CD4-positive, alpha-beta T cell treated with Interleukin-1 beta for 1 hour (primary cell): Measurements from ENCODE around the gene HOXA4.

Source experiments
- DNase-seq, 2 donors: peaks; one replicate each; pipeline ENCODE4 v3.0.0-alpha.2; 2020 to 2022

Gene HOXA4

DNA sequence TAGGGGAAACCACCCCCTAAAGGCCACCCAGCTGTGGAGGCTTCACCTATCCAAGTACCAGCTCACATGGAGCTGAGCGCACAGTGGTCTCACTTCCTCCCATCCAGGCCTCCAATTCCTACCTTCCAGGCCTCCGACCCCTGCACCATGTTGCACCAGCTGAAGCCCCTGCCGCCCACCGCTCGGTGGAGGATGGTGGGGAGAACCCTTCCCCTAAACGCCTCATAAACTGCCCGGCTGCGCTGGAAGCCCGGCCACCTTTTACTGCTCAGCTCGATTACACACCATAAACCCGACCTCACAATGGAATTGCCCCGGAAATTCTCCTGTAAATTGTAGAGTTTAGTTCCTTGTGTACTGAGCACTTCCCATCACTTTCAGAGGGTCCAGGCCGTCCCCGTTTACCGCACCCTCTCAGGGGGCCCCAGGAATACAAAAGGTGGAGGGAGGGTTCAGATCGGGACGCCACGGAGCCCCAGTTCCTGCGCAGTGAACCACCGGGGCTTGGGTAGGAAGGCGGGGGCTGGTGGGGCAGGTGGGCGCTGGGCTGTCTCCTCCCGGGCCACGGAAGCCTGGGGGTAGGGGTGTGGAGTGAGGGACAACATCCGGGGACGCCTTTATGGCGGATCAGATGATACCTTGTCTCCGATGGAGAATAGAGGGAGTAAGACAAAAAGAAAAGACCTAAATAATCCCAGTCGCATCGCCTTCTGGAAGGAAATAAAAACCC is 27.3 kb upstream of the HOXA4 start:
- DNase-seq: no peak

DNA sequence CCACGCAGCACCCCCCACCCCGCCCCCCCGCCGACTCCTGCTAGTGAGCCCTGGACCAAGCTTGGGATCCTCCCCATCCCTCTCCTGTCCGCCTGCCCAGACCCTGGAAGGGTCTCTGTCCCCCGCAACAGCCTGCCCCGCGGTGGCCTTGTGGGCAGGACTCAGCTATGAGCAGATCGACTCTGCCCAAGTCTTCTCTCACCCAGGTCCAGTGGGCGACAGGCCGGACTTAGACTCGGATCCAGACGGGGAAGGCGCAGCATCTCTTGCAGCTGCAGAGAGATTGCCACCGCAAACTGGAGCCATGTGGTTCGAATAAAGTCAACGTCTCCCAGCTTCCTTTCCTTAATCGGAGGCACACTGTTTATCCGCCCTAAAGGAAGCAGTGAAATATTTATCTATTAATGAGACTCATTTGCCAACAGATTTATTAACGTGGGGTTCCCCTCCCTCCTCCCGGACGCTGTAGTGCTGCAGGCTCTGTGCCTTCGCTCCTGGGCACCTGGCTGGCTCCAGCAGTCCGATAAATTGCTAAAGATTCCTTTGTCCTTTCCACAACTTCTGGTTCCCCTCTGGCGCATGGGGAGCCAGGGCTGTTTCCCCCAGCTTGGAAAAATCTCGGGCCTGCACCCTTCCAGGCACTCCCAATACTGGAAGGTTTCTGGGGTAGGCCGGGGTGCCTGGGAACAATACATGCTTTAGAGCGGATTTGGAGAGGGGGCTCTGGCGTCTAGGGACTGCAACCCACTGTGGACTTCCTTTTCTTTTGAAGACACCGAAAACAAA is 26.6 kb upstream of the HOXA4 start:
- DNase-seq: no peak

DNA sequence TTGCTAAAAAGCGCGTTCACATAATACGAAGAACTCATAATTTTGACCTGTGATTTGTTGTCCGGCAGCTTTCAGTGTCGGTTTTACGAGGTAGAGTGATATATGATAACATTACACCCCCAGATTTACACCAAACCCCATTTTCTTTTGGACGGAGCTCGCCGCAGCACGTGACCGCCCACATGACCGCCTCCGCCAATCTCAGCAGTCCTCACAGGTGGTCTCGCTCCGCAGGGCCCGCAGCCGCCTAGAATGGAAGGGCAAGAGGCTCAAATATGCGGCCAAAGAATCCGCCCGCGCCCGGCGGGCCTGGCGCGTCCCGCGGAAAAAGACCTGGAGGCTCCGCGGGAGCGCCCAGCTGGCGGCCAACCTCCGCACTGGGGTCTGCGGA is 25.9 kb upstream of the HOXA4 start, which contains the start of gene HOXA7:
Gene HOXA7 (minus strand): TSS at position 168 of the 391 bp plus-strand sequence. CDS start 130 bp downstream, at position 38.
- no peak for DNase-seq

DNA sequence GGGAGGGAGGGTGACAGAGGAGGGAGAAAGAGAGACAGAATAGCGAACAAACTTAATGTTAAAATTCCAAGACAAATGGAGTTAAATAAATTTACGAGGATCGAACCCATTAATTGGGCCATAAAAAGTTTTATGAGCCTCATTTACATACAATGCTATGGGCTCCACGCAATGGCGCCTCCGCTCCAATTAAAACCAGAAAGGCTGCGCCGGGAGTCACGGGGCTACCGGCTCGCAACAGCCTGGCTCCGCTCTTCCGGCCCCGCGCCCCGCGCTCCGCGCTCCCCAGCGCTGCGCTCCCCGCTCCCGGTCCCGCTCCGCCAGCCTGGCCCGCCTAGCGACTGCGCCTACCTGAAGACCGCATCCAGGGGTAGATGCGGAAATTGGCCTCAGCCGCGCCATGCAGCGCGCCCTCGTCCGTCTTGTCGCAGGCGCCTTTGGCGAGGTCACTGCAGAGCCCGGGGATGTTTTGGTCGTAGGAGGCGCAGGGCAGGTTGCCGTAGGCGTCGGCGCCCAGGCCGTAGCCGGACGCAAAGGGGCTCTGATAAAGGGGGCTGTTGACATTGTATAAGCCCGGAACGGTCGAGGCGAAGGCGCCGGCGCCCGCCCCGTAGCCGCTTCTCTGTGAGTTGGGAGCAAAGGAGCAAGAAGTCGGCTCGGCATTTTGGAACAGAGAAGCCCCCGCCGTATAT is 25.4 kb upstream of the HOXA4 start:
- no peak for DNase-seq

DNA sequence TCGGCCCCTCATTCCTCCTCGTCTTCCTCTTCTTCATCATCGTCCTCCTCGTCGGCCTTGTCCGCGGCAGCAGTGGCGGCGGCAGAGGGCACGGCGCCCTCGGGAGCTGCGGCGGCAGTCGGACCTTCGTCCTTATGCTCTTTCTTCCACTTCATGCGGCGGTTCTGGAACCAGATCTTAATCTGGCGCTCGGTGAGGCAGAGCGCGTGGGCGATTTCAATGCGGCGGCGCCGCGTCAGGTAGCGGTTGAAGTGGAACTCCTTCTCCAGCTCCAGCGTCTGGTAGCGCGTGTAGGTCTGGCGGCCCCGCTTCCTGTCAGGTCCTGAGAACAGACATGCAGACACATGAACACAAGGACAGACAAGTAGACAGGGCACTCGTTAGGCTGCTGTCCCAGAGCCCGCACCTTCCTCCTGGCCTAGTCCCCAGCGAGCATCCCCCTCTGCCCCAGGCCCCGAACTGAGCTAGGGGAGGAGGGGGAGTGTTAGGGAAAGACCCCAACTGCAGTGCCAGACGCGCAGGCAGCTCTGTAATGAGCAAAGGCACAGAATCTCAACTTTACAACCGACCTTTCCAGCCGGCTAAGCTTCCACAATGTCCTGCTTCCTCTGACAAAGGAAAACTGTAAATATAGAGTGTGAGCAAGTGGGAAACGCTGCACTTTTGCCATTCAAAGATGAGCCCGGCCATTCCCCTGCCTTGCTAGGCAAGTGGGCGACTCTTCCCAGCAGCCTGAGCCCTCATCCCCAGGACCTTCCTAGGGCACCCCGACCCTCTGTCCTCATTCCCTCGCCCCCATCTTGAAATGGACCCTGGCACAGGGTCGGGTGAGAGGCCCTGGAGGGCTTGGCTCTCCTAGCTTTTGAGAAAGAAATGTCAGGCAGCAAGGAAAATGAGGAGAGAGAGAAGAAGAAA is 24.6 kb upstream of the HOXA4 start:
- no peak for DNase-seq

DNA sequence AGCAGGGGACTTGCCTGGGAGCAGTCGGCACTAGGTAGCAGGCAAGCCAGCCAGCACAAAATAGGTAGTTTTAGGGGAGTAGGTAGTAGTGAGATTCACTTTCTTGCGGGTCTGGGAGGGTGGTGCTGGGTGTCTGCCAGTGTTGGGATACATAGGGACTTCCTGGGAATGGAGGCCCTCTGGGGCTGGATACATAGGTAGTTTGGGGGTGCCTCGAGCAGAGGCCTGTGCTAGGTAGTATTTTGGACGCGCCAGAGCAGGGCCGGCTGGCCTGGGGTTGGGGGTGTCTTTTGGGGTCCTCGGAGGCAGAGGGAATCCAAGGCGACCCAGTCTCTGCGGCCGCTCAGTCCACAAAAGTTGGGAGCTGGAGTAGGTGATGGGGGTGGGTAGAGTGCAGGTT is 23.8 kb upstream of the HOXA4 start:
- no peak for DNase-seq

DNA sequence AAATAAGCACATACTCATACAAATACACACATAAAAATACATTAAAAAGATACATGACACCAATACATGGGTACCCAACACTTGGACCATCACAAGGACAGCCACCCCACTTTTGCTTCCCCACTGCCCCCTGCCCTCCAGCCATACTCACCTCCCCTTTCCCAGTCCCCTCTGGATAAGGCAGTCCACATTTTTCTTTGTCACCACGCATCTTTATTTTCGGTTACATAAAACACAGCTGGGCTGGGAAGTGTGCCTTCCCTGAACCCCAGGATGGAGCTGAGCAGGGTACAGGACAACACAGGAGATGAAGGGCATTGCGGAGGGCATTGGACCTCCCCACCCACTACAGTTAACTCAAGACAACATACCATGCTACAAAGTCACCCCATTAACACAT is 23.0 kb upstream of the HOXA4 start:
- no peak for DNase-seq

DNA sequence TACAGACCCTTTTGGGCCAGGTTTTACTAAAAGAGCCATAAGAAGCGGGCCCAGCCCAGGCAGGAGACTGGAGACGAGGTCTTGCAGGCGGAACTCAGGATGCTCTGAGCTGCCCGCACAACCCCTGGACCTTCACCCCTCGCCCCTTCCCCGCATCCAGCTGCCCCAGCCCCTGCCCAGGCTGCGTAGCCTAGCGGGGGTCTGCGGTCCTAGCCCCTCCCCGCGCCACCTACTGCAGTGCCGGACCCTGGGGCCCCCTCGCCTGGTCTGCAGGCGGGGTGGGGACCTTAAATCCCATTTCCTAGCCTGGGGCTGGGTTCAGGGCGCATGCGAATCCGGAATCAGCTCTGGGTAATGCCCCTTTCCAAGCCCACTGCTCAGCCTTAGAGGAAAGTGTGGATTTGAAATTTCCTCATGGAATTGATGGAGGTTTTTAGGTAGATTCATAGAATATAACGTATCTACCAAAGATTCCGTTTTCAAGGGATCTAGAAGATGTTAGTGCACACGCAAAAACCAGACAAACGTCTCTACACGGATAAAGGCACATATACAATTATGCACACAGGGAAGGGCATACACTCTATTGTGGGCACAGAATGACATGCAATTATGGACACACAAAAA is 22.4 kb upstream of the HOXA4 start:
- no peak for DNase-seq

DNA sequence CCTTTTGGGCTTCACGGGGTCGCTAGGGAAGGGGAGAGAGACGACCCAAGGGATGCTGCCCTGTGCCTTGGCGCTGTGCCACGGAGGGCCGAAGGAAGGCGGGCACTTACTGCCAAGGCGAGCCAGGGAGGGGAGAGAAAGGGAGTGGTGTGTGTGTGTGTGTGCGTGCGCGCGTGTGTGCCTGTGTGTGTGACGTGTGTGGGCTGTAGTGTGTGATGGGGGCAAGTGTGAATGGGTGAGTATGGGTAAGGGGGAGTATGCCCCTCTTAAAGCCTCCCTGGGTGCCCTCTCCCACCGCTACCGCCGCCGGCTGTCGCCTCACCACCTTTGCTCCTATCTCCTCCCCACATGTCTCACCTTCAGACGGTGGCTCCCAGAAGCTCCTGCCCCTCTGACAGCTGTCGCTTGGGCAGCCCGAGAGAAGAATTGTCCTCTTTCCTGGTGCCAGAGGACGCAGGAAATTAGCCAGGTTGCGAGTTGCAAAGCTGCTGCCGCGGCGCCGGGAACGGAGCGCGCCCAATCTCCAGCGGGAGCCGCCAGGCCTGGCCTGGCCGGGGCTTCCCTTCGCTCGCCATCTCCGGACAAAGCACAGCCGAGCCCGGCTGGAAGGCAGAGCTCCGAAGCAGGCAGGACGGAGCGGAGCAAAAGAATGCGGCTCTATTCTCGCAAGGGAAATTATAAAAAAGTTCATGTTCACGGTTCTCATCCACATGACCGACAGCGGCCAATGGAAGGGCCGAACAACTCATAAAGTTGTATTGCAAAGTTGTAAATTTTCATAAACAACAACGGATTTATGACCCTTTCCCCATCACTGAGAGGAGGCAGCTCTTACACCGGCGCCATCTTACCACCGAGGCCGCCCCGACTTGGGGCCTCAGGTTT is 21.6 kb upstream of the HOXA4 start, which contains the start of gene HOXA3:
Gene HOXA3 (minus strand): TSS at position 653 of the 885 bp plus-strand sequence. CDS start 41,943 bp downstream, outside the sequence.
- DNase-seq: no peak

DNA sequence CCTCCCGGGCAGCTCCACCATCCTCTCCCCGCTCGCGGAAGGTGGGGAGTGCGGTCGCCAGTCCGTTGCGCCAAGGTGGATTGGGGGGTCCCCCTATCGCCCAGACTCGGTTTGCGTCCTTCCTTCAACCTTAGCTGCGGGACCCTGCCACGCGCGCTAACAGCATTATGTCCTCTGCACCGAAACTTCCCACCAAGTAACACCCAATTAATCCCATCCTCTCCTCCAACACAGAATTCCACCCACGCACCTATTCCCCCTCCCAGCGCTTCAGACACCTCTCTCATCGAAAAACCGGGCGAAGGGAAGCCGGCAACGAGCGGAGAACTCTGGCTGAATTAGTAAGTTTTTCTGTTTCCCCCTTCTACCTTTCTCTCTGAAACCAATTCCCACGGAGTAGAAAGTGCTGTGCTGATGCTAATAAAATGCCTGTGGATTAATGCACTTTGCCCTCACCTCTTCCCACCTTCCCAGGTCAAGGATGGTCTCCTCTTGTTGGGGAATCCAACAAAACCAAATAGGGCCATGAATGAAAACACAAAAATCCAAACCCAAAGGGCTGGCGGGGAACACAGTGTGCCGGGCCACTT is 20.9 kb upstream of the HOXA4 start:
- no peak for DNase-seq

DNA sequence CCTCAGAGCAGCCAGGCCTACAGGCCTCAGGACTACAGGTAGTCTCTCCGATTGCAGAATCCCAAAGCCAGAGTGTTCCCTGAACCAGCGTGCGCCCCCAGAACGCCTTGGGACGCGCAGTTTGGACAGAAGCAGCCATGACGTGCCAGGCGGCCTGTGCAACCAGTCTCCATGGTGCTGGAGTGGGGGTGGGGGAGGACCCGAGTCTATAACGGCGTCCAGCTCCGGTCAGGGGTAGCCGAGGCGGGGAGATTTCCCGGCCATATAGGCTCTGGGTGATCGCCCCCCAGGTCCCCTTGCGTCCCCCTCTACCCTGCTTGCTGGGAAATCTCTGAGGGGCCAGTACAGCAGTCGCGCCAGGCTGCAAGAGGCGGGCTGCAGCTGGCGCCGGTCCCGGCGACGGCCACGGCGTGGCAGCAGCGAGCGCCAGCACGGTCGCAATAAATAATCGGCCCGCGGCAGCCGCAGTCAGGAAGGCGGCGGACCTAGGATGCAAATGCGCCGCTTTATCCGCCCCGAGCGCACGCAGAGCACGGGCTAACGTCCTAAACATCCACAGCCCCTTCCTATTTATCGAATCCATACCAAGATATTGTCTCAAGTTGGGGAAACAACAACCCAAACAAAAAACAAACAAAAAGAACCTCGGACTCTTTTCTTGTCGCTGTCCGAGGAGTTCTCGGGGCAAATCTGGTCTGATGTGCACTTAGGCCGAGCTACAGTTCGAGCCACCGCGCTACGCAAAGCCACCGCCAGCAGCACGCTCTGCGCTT is 20.2 kb upstream of the HOXA4 start:
- peak; percentile 68 to 70 for DNase-seq

DNA sequence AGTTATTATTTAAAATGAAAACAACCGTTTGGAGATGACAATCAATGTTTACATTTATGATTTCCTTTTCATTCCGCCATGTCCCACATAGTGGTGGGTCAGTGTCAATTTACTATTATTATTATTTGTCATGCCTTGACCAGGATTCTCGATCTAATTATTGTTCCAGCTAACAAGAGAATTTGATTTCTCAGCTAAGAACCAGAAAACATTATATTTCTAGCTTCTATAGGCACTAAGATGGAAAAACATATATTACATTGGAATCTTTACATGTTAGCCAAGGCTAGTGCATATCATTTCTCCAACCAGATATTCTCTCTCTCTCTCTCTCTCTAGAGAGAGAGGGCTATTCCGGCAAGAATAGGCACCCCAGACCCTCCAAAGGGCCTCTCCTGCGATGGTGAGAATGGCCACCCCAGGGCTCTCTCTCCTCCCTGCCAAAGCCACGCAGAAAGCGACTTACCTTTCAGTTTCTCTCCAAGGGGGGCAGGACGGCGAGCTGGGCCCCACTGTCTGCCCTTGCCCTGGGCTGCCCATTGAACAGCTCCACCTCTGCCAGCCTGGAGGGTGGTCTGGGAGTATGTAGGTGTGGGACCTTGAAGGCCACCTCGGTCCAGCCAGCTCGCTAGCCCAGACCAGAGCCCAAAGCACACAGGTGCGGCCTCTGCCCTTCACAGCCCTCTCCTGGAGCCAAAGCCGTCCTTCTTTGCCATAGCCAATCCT is 19.4 kb upstream of the HOXA4 start:
- DNase-seq: no peak

DNA sequence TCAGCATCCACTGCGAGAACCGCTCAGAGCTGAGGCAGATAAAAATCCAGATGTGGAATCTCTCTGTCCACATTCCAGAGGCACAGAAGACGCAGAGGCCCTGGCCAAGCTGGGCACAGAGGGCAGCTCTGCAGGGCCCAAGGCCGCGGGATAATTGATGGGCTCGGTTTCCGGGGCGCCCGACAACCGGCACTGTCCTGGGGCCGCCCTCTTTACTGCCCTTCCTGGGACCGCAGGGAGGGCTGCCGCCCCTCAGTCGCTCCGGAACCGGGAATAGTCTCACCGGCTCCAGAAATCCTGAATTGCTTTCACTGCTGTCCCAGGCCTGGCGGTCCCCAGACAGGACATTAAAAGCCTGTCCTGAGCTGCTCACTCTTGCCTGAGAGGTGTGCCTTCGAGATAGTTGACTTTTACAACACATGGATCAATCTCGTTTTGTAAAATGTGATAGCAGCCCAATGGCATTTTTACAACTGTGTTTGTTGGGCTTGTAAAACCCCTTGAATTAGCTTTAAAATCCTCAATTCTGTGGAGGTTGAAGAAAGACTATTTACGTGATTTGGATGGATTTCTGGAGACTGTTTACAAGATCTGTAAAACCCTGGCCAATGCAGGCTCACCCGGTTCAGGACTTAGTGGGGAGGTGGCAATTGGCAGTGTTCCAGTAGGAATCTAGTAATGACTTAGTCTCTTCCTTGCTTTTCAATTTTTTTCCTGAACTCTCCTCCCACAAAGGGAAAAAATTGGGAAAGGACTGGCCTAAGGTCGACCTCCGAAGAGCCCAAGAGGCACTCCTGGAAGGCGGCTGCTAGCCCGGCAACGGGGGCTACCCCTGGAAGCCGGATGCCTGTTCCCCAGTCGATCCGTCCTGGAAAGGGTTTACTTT is 18.4 kb upstream of the HOXA4 start:
- no peak for DNase-seq

DNA sequence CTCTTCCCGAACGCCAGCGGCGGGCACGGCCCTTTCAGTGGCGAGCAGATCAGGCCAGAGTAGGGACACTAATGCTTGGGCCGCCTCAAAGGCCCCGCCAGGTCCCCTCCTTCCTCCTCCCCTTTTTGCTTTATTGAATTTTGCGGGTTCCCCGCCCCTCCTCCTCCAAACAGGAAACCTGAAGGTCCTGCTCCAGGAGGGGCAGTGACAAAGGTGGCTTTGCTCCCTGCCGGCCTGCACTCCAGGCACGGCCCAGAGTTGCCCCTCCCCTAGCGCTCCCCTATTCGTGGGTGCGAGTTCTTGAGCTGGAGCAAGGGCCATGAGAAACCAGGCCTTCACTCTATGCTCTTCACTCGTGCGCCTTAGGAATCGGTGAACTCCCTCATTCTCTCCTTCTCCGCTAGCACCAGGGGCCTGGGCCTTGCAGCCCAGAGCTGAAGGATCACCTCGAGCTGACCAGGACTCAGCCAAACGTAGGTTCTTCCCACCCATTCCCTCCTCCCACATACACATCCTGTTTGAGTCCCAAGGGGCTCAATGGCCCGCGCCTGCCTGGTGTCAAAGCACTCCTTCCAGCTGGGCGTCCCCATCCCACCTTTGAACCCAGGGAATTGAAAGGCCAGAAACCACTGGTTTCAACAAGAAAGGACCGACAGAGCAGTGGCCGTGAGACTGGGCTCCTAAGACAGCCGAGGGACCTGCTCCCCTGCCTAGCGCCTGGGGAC is 17.6 kb upstream of the HOXA4 start:
- no peak for DNase-seq

DNA sequence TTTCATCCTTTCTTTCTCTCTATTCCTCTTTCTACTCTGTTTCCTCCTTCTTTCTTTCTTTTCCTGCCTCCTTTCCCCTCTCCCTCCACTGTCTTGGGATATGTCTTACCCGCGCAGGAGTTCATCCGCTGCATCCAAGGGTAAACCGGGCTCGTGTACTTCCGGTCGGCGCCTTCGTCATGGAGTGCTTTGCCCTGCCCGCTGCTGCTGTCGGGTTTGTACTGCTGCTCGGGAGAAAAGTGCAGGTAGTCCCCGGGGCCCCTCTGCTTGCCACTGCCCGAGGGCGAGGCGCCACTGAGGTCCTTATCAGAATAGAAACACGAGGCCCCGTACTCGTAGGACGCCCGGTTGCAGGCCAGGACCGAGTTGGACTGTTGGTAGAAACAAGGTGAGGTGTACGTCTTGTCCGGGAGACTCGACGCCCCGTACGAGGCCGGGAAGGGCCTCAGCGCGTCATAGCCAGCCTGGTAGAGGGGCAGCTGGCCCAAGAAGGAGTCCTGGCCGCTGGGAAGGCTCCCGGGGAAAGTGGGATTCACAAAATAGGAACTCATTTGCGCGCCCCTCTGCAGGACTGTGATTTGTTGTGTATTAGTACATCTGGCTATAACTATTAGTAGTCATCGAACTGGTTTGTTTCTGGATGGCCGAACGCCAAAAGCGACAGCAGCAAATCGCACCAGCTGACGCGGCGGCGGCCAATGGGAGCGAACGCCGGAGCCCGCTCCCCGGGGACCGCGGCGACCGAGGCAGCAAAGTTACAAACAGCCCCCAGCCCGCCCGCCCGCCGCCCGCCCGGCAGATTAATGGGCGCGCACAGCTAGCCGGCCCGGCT is 16.9 kb upstream of the HOXA4 start, which contains the start of gene HOXA6:
Gene HOXA6 (minus strand): TSS at position 576 of the 832 bp plus-strand sequence. CDS start 25 bp downstream, at position 551.
- no peak for DNase-seq
